Keratinocyte (primary cell): ENCODE data around the gene TRIM67. TPM values are rescaled to one million over a fixed set of nuclear protein-coding genes. Genes with fewer than 3 reads are reported as not detected.

Source experiments
- DNase-seq: peaks from one replicate; pipeline ENCODE4 v3.0.0-alpha.2; 2011; ENCODE audit warnings: low read depth, missing footprints, low spot score
- FAIRE-seq: peaks from 2 replicates; lab custom pipeline; 2011; peaks lifted over from hg19 to GRCh38; lab: Jason Lieb, UNC
- H2AFZ ChIP-seq: 2 replicates; pipeline ENCODE4 v1.6.0; 2012; ENCODE audit warnings: low read length, control low read depth, inconsistent platforms; ENCODE audit not compliant: control insufficient read depth
- H3K27ac ChIP-seq: 2 replicates; pipeline ENCODE4 v1.5.1; 2011; ENCODE audit warnings: low read length; ENCODE audit not compliant: control insufficient read depth, insufficient read depth
- H3K27me3 ChIP-seq: 3 replicates; pipeline ENCODE4 v1.6.0; 2011; ENCODE audit warnings: low read length; ENCODE audit not compliant: control insufficient read depth, insufficient read depth; ENCODE audit errors: extremely low read depth
- H3K36me3 ChIP-seq, 2 experiments: 2 replicates in 1 of 2; 3 replicates in 1 of 2; pipeline ENCODE4 v1.5.1; 2011; ENCODE audit warnings: low read length in 2 of 2, mild to moderate bottlenecking in 1 of 2; ENCODE audit not compliant: control insufficient read depth in 2 of 2, insufficient read depth in 2 of 2; ENCODE audit errors: extremely low read depth in 1 of 2
- H3K4me1 ChIP-seq: 3 replicates; pipeline ENCODE4 v1.5.1; 2011; ENCODE audit warnings: low read length; ENCODE audit not compliant: control insufficient read depth, insufficient read depth; ENCODE audit errors: extremely low read depth
- H3K4me2 ChIP-seq: 3 replicates; pipeline ENCODE4 v1.6.0; 2011; ENCODE audit warnings: low read depth, low read length; ENCODE audit not compliant: control insufficient read depth, insufficient read depth; ENCODE audit errors: extremely low read depth
- H3K4me3 ChIP-seq, 3 experiments: fragments of 200-600 bp in 1 of 3; sonication (generic) in 1 of 3; 2 replicates in 2 of 3; 3 replicates in 1 of 3; pipeline ENCODE4 v1.5.1; 2011 to 2016; ENCODE audit warnings: low read length in 3 of 3, mild to moderate bottlenecking in 3 of 3, control low read depth in 2 of 3, inconsistent platforms in 1 of 3, low read depth in 1 of 3, mixed read lengths in 1 of 3, mixed run types in 1 of 3, moderate library complexity in 1 of 3; ENCODE audit not compliant: control insufficient read depth in 2 of 3, insufficient read depth in 2 of 3; ENCODE audit errors: extremely low read depth in 1 of 3
- H3K79me2 ChIP-seq: 2 replicates; pipeline ENCODE4 v1.6.0; 2012; ENCODE audit warnings: low read length; ENCODE audit not compliant: control insufficient read depth, insufficient read depth
- H3K9ac ChIP-seq: 3 replicates; pipeline ENCODE4 v1.6.0; 2011; ENCODE audit warnings: low read length; ENCODE audit not compliant: control insufficient read depth, insufficient read depth; ENCODE audit errors: extremely low read depth
- H3K9me1 ChIP-seq: 3 replicates; pipeline ENCODE4 v1.6.0; 2011; ENCODE audit warnings: low read length; ENCODE audit not compliant: control insufficient read depth, insufficient read depth; ENCODE audit errors: extremely low read depth
- H3K9me3 ChIP-seq: 2 replicates; pipeline ENCODE4 v1.5.1; 2012; ENCODE audit warnings: low read depth, low read length; ENCODE audit not compliant: control insufficient read depth
- H4K20me1 ChIP-seq: 3 replicates; pipeline ENCODE4 v1.6.0; 2011; ENCODE audit warnings: low read length; ENCODE audit not compliant: control insufficient read depth, insufficient read depth; ENCODE audit errors: extremely low read depth
- CTCF ChIP-seq, 3 experiments: IDR thresholded peaks in 1 of 3; conservative IDR thresholded peaks in 1 of 3; optimal IDR thresholded peaks in 1 of 3; 2 replicates in 2 of 3; 3 replicates in 1 of 3; pipeline versions ENCODE3 to v1.5.1; 2011; ENCODE audit warnings: low read length in 3 of 3, mild to moderate bottlenecking in 3 of 3, moderate library complexity in 2 of 3, control low read depth in 1 of 3, inconsistent platforms in 1 of 3; ENCODE audit not compliant: insufficient read depth in 2 of 3; ENCODE audit errors: extremely low read depth in 1 of 3
- EZH2 ChIP-seq: IDR thresholded peaks from one replicate; pipeline ENCODE4 v1.6.1; 2012; ENCODE audit warnings: inconsistent platforms, mild to moderate bottlenecking, low read length, moderate library complexity
- dilution Hi-C: fragments of 300-500 bp; cut with MboI; formaldehyde crosslinking; loops from one replicate; pipeline ENCODE4 v1.7.0; 2020; ENCODE audit warnings: low sequenced_read_pairs; ENCODE audit not compliant: extremely low pct_ligation_motif_present
- polyA plus RNA-seq, 5 experiments: library from polyadenylated mRNA; depleted of rRNA in 3 of 5; stranded (reverse) in 3 of 5; stranded (forward) in 1 of 5; unstranded in 1 of 5; fragments of >200 nt; gene quantifications; 1 replicate in 1 of 5; 2 replicates in 3 of 5; 3 replicates in 1 of 5; pipeline versions ENCODE4 v1.2.1 to v1.2.3, GENCODE V29; 2011 to 2012; ENCODE audit warnings: missing spikeins in 2 of 5, low read depth in 1 of 5, low replicate concordance in 1 of 5

The TRIM67 gene
- polyA plus RNA-seq, 1 donor (not counting 4 experiments of a cell fraction or from before 2014, with no cell fraction given): not detected

- TF ChIP-seq CTCF (optimal IDR thresholded peaks at IDR 0.05 in 1 of 3, IDR thresholded peaks at IDR 0.05 in 1 of 3, conservative IDR thresholded peaks at IDR 0.05 in 1 of 3; ENCODE audit: extremely low read depth in 1 of 3, insufficient read depth in 2 of 3, low read length in 3 of 3) (no peak), EZH2 (no peak)
- Histone ChIP-seq H3K27me3 (peaks cover 4% of the 10 kb centered on the region), H3K9me1 (no peaks in the 10 kb centered on the region), H3K4me2 (no peak overlapping the region), H3K4me3 (no peak overlapping the region), H3K79me2 (no peaks in the 10 kb centered on the region), H3K9ac (no peak overlapping the region), H3K9me3 (no peaks in the 10 kb centered on the region), H3K27ac (no peak overlapping the region), H4K20me1 (no peaks in the 10 kb centered on the region), H3K4me1 (no peaks in the 10 kb centered on the region), H3K36me3 (no peaks in the 10 kb centered on the region), H2AFZ (no peak overlapping the region)
- dilution Hi-C loops: no loop called here
- no peak for FAIRE-seq
- no peak for DNase-seq
These were observed 21.9 kb upstream of the TRIM67 start for GRCh38 chr1:231139659-231140654.

GRCh38 chr1:231144416-231145193 lies 17.3 kb upstream of the TRIM67 start:
- TF ChIP-seq EZH2 (no peak), CTCF (optimal IDR thresholded peaks at IDR 0.05 in 1 of 3, IDR thresholded peaks at IDR 0.05 in 1 of 3, conservative IDR thresholded peaks at IDR 0.05 in 1 of 3; ENCODE audit: extremely low read depth in 1 of 3, insufficient read depth in 2 of 3, low read length in 3 of 3) (no peak)
- dilution Hi-C loops: no loop called here
- H3K9me1 ChIP-seq: no peaks in the 10 kb centered on the region
- H3K4me3 ChIP-seq: no peak overlapping the region
- no peak overlapping the region for H3K9ac ChIP-seq
- DNase-seq: no peak
- no peaks in the 10 kb centered on the region for H4K20me1 ChIP-seq
- no peaks in the 10 kb centered on the region for H3K4me1 ChIP-seq
- no peak overlapping the region for H2AFZ ChIP-seq
- H3K27ac ChIP-seq: no peak overlapping the region
- H3K79me2 ChIP-seq: no peaks in the 10 kb centered on the region
- FAIRE-seq: no peak
- peaks cover 4% of the 10 kb centered on the region for H3K27me3 ChIP-seq
- no peak overlapping the region for H3K4me2 ChIP-seq
- H3K36me3 ChIP-seq: no peaks in the 10 kb centered on the region
- no peaks in the 10 kb centered on the region for H3K9me3 ChIP-seq
